NCI-H2107 (cell line): ENCODE results near the gene HFE.
A peak's percentile ranks its signal among the peaks of the same experiment; 100 is the strongest.
"Not testable (repeated sequence)": the region's sequence is repeated elsewhere in the genome, so short reads cannot be mapped to it uniquely, and the experiment has no call there.

Experiments
- DNase-seq: peaks from one replicate; lab custom pipeline; 2025; lab: John Stamatoyannopoulos, UW

HFE gene

GRCh38 chr6:26059941-26060340 lies 27.3 kb upstream of the HFE start:
- no peak for DNase-seq

GRCh38 chr6:26064619-26065257 lies 22.5 kb upstream of the HFE start:
- DNase-seq = peak; percentile 17

GRCh38 chr6:26065952-26066380 lies 21.3 kb upstream of the HFE start:
- peak; percentile 11 for DNase-seq

- no peak for DNase-seq
Measured at GRCh38 chr6:26067367-26067766, 19.9 kb upstream of the HFE start.

- no peak for DNase-seq
Measured at GRCh38 chr6:26068036-26068435, 19.2 kb upstream of the HFE start.

GRCh38 chr6:26071135-26071534 lies 16.1 kb upstream of the HFE start:
- DNase-seq = no peak

GRCh38 chr6:26075063-26075717 lies 12.0 kb upstream of the HFE start:
- no peak for DNase-seq

GRCh38 chr6:26078066-26078465 lies 9.2 kb upstream of the HFE start:
- DNase-seq = not testable (repeated sequence)

- not testable (repeated sequence) for DNase-seq
Measured at GRCh38 chr6:26081096-26081495, 6.1 kb upstream of the HFE start.

- DNase-seq = no peak
Measured at GRCh38 chr6:26086211-26086610, 1.0 kb upstream of the HFE start.

GRCh38 chr6:26088344-26088743 lies 1.1 kb downstream of the HFE start:
- DNase-seq = no peak

- DNase-seq = no peak
Measured at GRCh38 chr6:26089272-26089671, 2.0 kb downstream of the HFE start.

GRCh38 chr6:26092443-26092842 lies 5.2 kb downstream of the HFE start:
- DNase-seq = no peak

- DNase-seq = no peak
Measured at GRCh38 chr6:26094036-26094435, 6.8 kb downstream of the HFE start.

GRCh38 chr6:26097268-26097875 lies 10.1 kb downstream of the HFE start:
- no peak for DNase-seq

GRCh38 chr6:26103141-26103769 lies 16.0 kb downstream of the HFE start:
- DNase-seq = no peak

GRCh38 chr6:26103770-26104456 lies 16.7 kb downstream of the HFE start:
- peak; percentile 67 for DNase-seq

GRCh38 chr6:26104457-26105108 lies 17.4 kb downstream of the HFE start:
- DNase-seq = no peak

- no peak for DNase-seq
Measured at GRCh38 chr6:26105109-26105730, 18.0 kb downstream of the HFE start.

- DNase-seq = no peak
Measured at GRCh38 chr6:26105842-26106241, 18.6 kb downstream of the HFE start.

GRCh38 chr6:26107935-26108334 lies 20.7 kb downstream of the HFE start:
- no peak for DNase-seq
